Neural progenitor cell (in vitro differentiated cells): ENCODE results near the gene JDP2. TPM values are rescaled to one million over a fixed set of nuclear protein-coding genes. Genes with fewer than 3 reads are reported as not detected.

Source experiments
- DNase-seq: peaks from one replicate; pipeline ENCODE4 v3.0.0-alpha.2; 2016; ENCODE audit warnings: low spot score
- H2AFZ ChIP-seq: fragments of 200-600 bp; sonication (generic); replicated peaks from 2 replicates; pipeline ENCODE4 v1.6.1; 2016; ENCODE audit warnings: antibody characterized with exemption
- H3F3A ChIP-seq: fragments of 200-600 bp; sonication (generic); 2 replicates; pipeline ENCODE4 v1.6.1; 2016; ENCODE audit warnings: antibody characterized with exemption, low read depth
- H3K27ac ChIP-seq: fragments of 200-600 bp; sonication (generic); 2 replicates; pipeline ENCODE4 v1.5.1; 2016; ENCODE audit warnings: mild to moderate bottlenecking
- H3K27me3 ChIP-seq: fragments of 200-600 bp; sonication (generic); 2 replicates; pipeline ENCODE4 v1.6.1; 2016; ENCODE audit warnings: mild to moderate bottlenecking, moderate library complexity
- H3K36me3 ChIP-seq: fragments of 200-600 bp; sonication (generic); 2 replicates; pipeline ENCODE4 v1.5.1; 2016
- H3K4me1 ChIP-seq: fragments of 200-600 bp; sonication (generic); 2 replicates; pipeline ENCODE4 v1.6.1; 2016; ENCODE audit warnings: mixed run types
- H3K4me2 ChIP-seq: fragments of 200-600 bp; sonication (generic); 2 replicates; pipeline ENCODE4 v1.6.1; 2016
- H3K4me3 ChIP-seq: fragments of 200-600 bp; sonication (generic); 2 replicates; pipeline ENCODE4 v1.5.1; 2016
- H3K79me2 ChIP-seq: fragments of 200-600 bp; sonication (generic); 2 replicates; pipeline ENCODE4 v1.6.1; 2016; ENCODE audit warnings: low read depth
- H3K9ac ChIP-seq: fragments of 200-600 bp; sonication (generic); 2 replicates; pipeline ENCODE4 v1.6.1; 2016
- H3K9me3 ChIP-seq: fragments of 200-600 bp; sonication (generic); 2 replicates; pipeline ENCODE4 v1.5.1; 2016; ENCODE audit warnings: low read depth
- H4K20me1 ChIP-seq: fragments of 200-600 bp; sonication (generic); 2 replicates; pipeline ENCODE4 v1.6.1; 2016; ENCODE audit warnings: low read depth
- H3K27ac Mint-ChIP-seq: 3 replicates; pipeline ENCODE4 v1.8.0; 2021; ENCODE audit warnings: mixed read lengths
- H3K27me3 Mint-ChIP-seq: 2 replicates; pipeline ENCODE4 v1.8.0; 2022; ENCODE audit warnings: low read depth, mild to moderate bottlenecking, inconsistent platforms, moderate library complexity, mixed read lengths; ENCODE audit not compliant: insufficient read depth
- H3K36me3 Mint-ChIP-seq: 3 replicates; pipeline ENCODE4 v1.8.0; 2021; ENCODE audit warnings: mixed read lengths
- H3K4me1 Mint-ChIP-seq: 3 replicates; pipeline ENCODE4 v1.8.0; 2021; ENCODE audit warnings: mixed read lengths
- H3K4me3 Mint-ChIP-seq: 3 replicates; pipeline ENCODE4 v1.8.0; 2021; ENCODE audit warnings: mild to moderate bottlenecking, moderate library complexity, mixed read lengths
- H3K9me3 Mint-ChIP-seq: 3 replicates; pipeline ENCODE4 v1.8.0; 2020; ENCODE audit warnings: mixed read lengths
- EZH2 ChIP-seq: fragments of 200-600 bp; sonication (generic); IDR thresholded peaks from 2 replicates; pipeline ENCODE4 v1.6.1; 2017; ENCODE audit warnings: antibody characterized with exemption, mild to moderate bottlenecking, moderate library complexity
- EZH2phosphoT487 ChIP-seq: fragments of 200-600 bp; sonication (generic); IDR thresholded peaks from 2 replicates; pipeline ENCODE4 v1.6.1; 2017; ENCODE audit warnings: antibody characterized with exemption
- total RNA-seq: library from RNA; depleted of rRNA; stranded (reverse); fragments of >200 nt; gene quantifications from 2 replicates; pipeline ENCODE4 v1.2.3, GENCODE V29; 2015; ENCODE audit warnings: low replicate concordance
- TF ChIP-seq, protein P1 (sequence below): fragments of 200-600 bp; sonication (generic); IDR thresholded peaks from 2 replicates; pipeline ENCODE4 v1.5.1; 2017; ENCODE audit warnings: antibody characterized with exemption, mild to moderate bottlenecking

The JDP2 gene
- total RNA-seq, 1 donor from 2014 or later = 2.5 TPM

DNA sequence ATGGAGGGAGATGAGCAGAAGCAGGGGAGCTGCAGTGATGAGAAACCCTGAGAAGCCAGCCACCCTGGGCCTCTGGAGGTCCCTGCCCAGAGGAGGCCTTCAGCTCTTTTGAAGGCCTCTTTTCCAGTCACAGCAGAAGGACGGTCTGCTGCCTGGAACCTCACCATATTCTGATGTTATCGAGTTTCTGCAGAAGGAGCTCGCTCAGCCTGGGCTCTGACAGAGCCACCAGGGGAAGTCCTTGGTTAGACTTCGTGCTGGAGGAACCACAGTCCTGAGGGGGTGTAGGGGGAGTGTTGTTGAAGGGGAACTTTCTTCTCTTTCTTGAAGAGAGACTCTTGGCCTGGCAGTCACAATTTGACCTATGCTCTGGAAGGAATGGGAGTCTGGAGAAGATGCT is 69.4 kb downstream of the JDP2 start:
- Histone ChIP-seq H3K36me3 (no peaks in the 10 kb centered on the region), H3K9me3 (no peaks in the 10 kb centered on the region), H3K4me1 (no peaks in the 10 kb centered on the region), H3F3A (peaks cover 3% of the 10 kb centered on the region), H3K4me3 (no peak overlapping the region), H4K20me1 (no peaks in the 10 kb centered on the region), H3K27me3 (no peaks in the 10 kb centered on the region), H3K27ac (no peak overlapping the region), H2AFZ (no peak overlapping the region), H3K9ac (no peak overlapping the region), H3K4me2 (no peak overlapping the region), H3K79me2 (no peaks in the 10 kb centered on the region)
- Mint-ChIP-seq H3K36me3 (no peaks in the 10 kb centered on the region), H3K4me1 (peaks cover 2% of the 10 kb centered on the region), H3K9me3 (no peaks in the 10 kb centered on the region), H3K27ac (no peak overlapping the region), H3K27me3 (peaks cover 5% of the 10 kb centered on the region), H3K4me3 (no peak overlapping the region)
- DNase-seq = no peak
- TF ChIP-seq EZH2 = no peak
- no peak for TF ChIP-seq EZH2phosphoT487
- TF ChIP-seq, protein P1, sequence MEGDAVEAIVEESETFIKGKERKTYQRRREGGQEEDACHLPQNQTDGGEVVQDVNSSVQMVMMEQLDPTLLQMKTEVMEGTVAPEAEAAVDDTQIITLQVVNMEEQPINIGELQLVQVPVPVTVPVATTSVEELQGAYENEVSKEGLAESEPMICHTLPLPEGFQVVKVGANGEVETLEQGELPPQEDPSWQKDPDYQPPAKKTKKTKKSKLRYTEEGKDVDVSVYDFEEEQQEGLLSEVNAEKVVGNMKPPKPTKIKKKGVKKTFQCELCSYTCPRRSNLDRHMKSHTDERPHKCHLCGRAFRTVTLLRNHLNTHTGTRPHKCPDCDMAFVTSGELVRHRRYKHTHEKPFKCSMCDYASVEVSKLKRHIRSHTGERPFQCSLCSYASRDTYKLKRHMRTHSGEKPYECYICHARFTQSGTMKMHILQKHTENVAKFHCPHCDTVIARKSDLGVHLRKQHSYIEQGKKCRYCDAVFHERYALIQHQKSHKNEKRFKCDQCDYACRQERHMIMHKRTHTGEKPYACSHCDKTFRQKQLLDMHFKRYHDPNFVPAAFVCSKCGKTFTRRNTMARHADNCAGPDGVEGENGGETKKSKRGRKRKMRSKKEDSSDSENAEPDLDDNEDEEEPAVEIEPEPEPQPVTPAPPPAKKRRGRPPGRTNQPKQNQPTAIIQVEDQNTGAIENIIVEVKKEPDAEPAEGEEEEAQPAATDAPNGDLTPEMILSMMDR = no peak

DNA sequence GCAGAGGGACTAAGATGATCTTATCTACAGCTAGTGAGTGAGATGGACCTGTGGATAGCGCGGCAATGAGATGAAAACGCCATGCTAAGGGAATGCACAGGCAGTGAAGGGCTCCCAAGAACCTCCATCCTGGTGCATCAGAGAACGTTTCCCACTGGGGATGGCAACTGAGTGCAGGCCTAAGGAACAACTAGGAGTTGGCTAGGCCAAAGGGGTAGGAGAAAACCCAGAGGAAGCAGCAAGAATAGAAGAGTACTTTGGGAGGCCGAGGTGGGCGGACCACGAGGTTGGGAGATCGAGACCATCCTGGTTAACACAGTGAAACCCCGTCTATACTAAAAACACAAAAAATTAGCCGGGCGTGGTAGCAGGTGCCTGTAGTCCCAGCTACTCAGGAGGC is 69.9 kb downstream of the JDP2 start:
- TF ChIP-seq, protein P1 = no peak
- no peak for TF ChIP-seq EZH2phosphoT487
- no peak for TF ChIP-seq EZH2
- Histone ChIP-seq H3F3A (peaks cover 3% of the 10 kb centered on the region), H3K27ac (no peak overlapping the region), H3K4me1 (no peaks in the 10 kb centered on the region), H3K36me3 (no peaks in the 10 kb centered on the region), H3K4me2 (no peak overlapping the region), H3K9me3 (no peaks in the 10 kb centered on the region), H3K27me3 (no peaks in the 10 kb centered on the region), H3K4me3 (no peak overlapping the region), H4K20me1 (no peaks in the 10 kb centered on the region), H3K79me2 (no peaks in the 10 kb centered on the region), H3K9ac (no peak overlapping the region), H2AFZ (no peak overlapping the region)
- peaks cover 5% of the 10 kb centered on the region for H3K27me3 Mint-ChIP-seq
- no peak overlapping the region for H3K4me3 Mint-ChIP-seq
- H3K27ac Mint-ChIP-seq = no peak overlapping the region
- no peaks in the 10 kb centered on the region for H3K36me3 Mint-ChIP-seq
- DNase-seq = no peak
- H3K9me3 Mint-ChIP-seq = no peaks in the 10 kb centered on the region
- peaks cover 2% of the 10 kb centered on the region for H3K4me1 Mint-ChIP-seq

DNA sequence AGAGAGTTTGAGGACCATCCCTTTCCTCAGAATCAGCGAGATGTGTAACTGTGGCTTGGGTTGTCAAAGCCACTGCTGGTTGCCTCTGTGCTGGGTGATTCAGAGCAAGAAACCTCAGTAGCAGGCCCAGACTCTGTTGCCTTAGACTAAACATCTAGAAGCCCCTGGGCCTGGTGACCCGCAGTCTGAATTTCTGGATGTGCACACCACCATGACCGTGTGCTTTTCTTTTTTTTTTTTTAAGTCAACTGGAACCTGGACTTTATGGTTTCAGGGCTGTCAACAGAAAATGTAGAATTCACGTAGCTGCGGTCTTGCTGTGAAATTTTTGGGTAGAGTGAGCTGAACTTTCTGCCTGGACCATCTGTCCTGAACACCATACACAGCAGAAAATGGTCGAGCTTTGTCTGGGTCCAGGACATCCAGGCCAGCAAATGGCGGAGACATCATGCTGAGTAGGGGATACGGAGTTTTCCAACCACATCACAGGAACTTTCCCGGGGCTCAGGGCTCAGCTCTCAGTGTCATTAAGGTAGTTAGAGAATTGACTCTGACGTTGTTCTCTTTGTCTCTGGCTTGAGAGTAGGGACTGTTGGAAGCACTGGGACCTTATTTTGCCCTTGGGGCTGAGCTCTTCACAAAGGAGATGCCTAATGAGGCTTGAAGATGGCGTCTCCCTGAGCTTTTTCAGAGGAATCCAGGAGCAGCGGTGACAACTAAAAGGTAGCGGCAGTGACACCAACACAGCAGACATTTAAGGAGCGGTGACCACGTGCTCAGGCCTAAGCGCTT is 71.5 kb downstream of the JDP2 start:
- no peak overlapping the region for H3K4me3 Mint-ChIP-seq
- Histone ChIP-seq H3K4me3 (no peak overlapping the region), H3K4me1 (no peaks in the 10 kb centered on the region), H4K20me1 (no peaks in the 10 kb centered on the region), H3K36me3 (no peaks in the 10 kb centered on the region), H3K79me2 (no peaks in the 10 kb centered on the region), H3K27ac (no peak overlapping the region), H3K9me3 (no peaks in the 10 kb centered on the region), H3F3A (peaks cover 3% of the 10 kb centered on the region), H3K4me2 (no peak overlapping the region), H3K9ac (no peak overlapping the region), H3K27me3 (no peaks in the 10 kb centered on the region), H2AFZ (peak overlapping the region; percentile 77)
- DNase-seq = no peak
- no peaks in the 10 kb centered on the region for H3K27me3 Mint-ChIP-seq
- TF ChIP-seq, protein P1 = no peak
- TF ChIP-seq EZH2phosphoT487 = no peak
- no peak for TF ChIP-seq EZH2
- no peaks in the 10 kb centered on the region for H3K9me3 Mint-ChIP-seq
- H3K27ac Mint-ChIP-seq = peak overlapping the region; percentile 26
- no peaks in the 10 kb centered on the region for H3K36me3 Mint-ChIP-seq
- peaks cover 2% of the 10 kb centered on the region for H3K4me1 Mint-ChIP-seq
